Panc1 (cell line): ENCODE results near the gene ITGAL. TPM values are rescaled to one million over a fixed set of nuclear protein-coding genes. Genes with fewer than 3 reads are reported as not detected.

ENCODE experiments used
- ATAC-seq: fragments of 200-7000 bp; cut with Tn5 transposase; 2 replicates; pipeline ENCODE4 v1.9.1; 2020; ENCODE audit warnings: mild to moderate bottlenecking, moderate library complexity
- BruUV-seq: library from RNA; stranded (reverse); fragments of 400-500 nt; replicated peaks from 2 replicates; lab custom pipeline; 2021; lab: Mats Ljungman, UMichigan
- CTCF ChIA-PET: fragments of 300-600 bp; sonication (Branson Sonifier 250); formaldehyde crosslinking; loops from one replicate; lab custom pipeline; 2022; ENCODE audit warnings: antibody characterized with exemption; lab: Charles Lee
- POLR2A ChIA-PET: fragments of 300-600 bp; sonication (Branson Sonifier 250); formaldehyde crosslinking; loops from one replicate; lab custom pipeline; 2022; ENCODE audit warnings: antibody characterized with exemption; lab: Charles Lee
- DNase-seq: peaks from one replicate; pipeline ENCODE4 v3.0.0-alpha.2; 2010; ENCODE audit warnings: low read depth, low spot score
- H3K27ac ChIP-seq: 2 replicates; pipeline ENCODE4 v1.5.1; 2011; ENCODE audit warnings: mild to moderate bottlenecking, low read length, inconsistent platforms
- H3K27me3 ChIP-seq: fragments of 200-500 bp; sonication (Bioruptor generic); 2 replicates; pipeline ENCODE4 v1.6.0; 2014; ENCODE audit warnings: low read length, inconsistent platforms; ENCODE audit not compliant: control insufficient read depth, insufficient read depth
- H3K36me3 ChIP-seq: fragments of 200-500 bp; sonication (Bioruptor generic); 2 replicates; pipeline ENCODE4 v1.5.1; 2014; ENCODE audit warnings: inconsistent platforms, mild to moderate bottlenecking, low read length, moderate library complexity; ENCODE audit not compliant: control insufficient read depth, insufficient read depth
- H3K4me1 ChIP-seq: 2 replicates; pipeline ENCODE4 v1.5.1; 2011; ENCODE audit warnings: inconsistent platforms, mild to moderate bottlenecking, low read length, moderate library complexity; ENCODE audit not compliant: control insufficient read depth, insufficient read depth
- H3K4me3 ChIP-seq, 2 experiments: 2 replicates each; pipeline ENCODE4 v1.5.1; 2011 to 2012; ENCODE audit warnings: low read depth in 2 of 2, low read length in 2 of 2, mild to moderate bottlenecking in 2 of 2, inconsistent platforms in 1 of 2, moderate library complexity in 1 of 2
- H3K9me3 ChIP-seq: fragments of 200-500 bp; sonication (Bioruptor generic); 2 replicates; pipeline ENCODE4 v1.5.1; 2014; ENCODE audit warnings: low read depth, mild to moderate bottlenecking, inconsistent platforms, low read length, moderate library complexity; ENCODE audit not compliant: control insufficient read depth, insufficient read depth
- CTCF ChIP-seq: fragments of 450-650 bp; IDR thresholded peaks from 2 replicates; pipeline ENCODE4 v1.5.1; 2017; ENCODE audit warnings: mild to moderate bottlenecking
- POLR2AphosphoS5 ChIP-seq: IDR thresholded peaks from 2 replicates; pipeline ENCODE4 v1.6.1; 2012; ENCODE audit warnings: mild to moderate bottlenecking, low read depth, low read length, moderate library complexity
- SIN3A ChIP-seq: IDR thresholded peaks from 2 replicates; pipeline ENCODE4 v1.6.1; 2012; ENCODE audit warnings: low read depth, mild to moderate bottlenecking, low read length, moderate library complexity, borderline replicate concordance; ENCODE audit not compliant: insufficient read depth
- TCF7L2 ChIP-seq: IDR thresholded peaks from 2 replicates; pipeline ENCODE4 v1.6.1; 2011; ENCODE audit warnings: mild to moderate bottlenecking, low read depth, low read length, inconsistent platforms
- in situ Hi-C: cut with HindIII; loops from 2 replicates; pipeline ENCODE4 v1.10.0; 2016; ENCODE audit warnings: low sequenced_read_pairs, low pct_unique_long_range_greater_than_20kb
- intact Hi-C: fragments of 100-400 bp; cut with micrococcal nuclease; formaldehyde crosslinking; loops from one replicate; pipeline ENCODE4 v1.10.0; 2022; ENCODE audit not compliant: unreplicated experiment
- total RNA-seq: library from RNA; stranded (reverse); gene quantifications from one replicate; pipeline ENCODE4 v1.2.1, GENCODE V29; 2021; ENCODE audit not compliant: unreplicated experiment
- TF ChIP-seq, protein P1 (sequence below), 2 experiments: IDR thresholded peaks; 2 replicates each; pipeline ENCODE4 v1.6.1; 2011 to 2012; ENCODE audit warnings: low read depth in 2 of 2, control low read depth in 1 of 2, low read length in 1 of 2, mild to moderate bottlenecking in 1 of 2, moderate library complexity in 1 of 2; ENCODE audit not compliant: insufficient read depth in 1 of 2

ITGAL gene
- total RNA-seq, 1 experiment from 2014 or later, result 0.54 TPM

- Histone ChIP-seq H3K9me3 (no peaks in the 10 kb centered on the region), H3K36me3 (no peaks in the 10 kb centered on the region), H3K4me1 (peaks cover 4% of the 10 kb centered on the region), H3K4me3 (no peak overlapping the region), H3K27ac (no peak overlapping the region), H3K27me3 (no peaks in the 10 kb centered on the region)
- ATAC-seq (no peak), DNase-seq (no peak)
- in situ Hi-C loops (no loop called here), intact Hi-C loops (no loop called here)
- ChIA-PET CTCF (no interaction called here), POLR2A (no interaction called here)
- no peak for TF ChIP-seq CTCF
- TF ChIP-seq, protein P1, sequence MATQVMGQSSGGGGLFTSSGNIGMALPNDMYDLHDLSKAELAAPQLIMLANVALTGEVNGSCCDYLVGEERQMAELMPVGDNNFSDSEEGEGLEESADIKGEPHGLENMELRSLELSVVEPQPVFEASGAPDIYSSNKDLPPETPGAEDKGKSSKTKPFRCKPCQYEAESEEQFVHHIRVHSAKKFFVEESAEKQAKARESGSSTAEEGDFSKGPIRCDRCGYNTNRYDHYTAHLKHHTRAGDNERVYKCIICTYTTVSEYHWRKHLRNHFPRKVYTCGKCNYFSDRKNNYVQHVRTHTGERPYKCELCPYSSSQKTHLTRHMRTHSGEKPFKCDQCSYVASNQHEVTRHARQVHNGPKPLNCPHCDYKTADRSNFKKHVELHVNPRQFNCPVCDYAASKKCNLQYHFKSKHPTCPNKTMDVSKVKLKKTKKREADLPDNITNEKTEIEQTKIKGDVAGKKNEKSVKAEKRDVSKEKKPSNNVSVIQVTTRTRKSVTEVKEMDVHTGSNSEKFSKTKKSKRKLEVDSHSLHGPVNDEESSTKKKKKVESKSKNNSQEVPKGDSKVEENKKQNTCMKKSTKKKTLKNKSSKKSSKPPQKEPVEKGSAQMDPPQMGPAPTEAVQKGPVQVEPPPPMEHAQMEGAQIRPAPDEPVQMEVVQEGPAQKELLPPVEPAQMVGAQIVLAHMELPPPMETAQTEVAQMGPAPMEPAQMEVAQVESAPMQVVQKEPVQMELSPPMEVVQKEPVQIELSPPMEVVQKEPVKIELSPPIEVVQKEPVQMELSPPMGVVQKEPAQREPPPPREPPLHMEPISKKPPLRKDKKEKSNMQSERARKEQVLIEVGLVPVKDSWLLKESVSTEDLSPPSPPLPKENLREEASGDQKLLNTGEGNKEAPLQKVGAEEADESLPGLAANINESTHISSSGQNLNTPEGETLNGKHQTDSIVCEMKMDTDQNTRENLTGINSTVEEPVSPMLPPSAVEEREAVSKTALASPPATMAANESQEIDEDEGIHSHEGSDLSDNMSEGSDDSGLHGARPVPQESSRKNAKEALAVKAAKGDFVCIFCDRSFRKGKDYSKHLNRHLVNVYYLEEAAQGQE (IDR thresholded peaks at IDR 0.05; ENCODE audit: insufficient read depth in 1 of 2, low read depth in 2 of 2, low read length in 1 of 2), result no peak
- TF ChIP-seq POLR2AphosphoS5, result no peak
- no peak for TF ChIP-seq TCF7L2
- TF ChIP-seq SIN3A, result no peak
- no TSS peak for BruUV-seq
Measured at GRCh38 chr16:30546115-30546514, 73.6 kb downstream of the ITGAL start.

GRCh38 chr16:30548416-30549253, 76.1 kb downstream of the ITGAL start:
- in situ Hi-C loops, result no loop called here
- no peaks in the 10 kb centered on the region for H3K36me3 ChIP-seq
- no TSS peak for BruUV-seq
- DNase-seq (no peak), ATAC-seq (no peak; the same call in 1 of the 2 replicates)
- no peak for TF ChIP-seq TCF7L2
- TF ChIP-seq, protein P1 (IDR thresholded peaks at IDR 0.05; ENCODE audit: insufficient read depth in 1 of 2, low read depth in 2 of 2, low read length in 1 of 2), result no peak
- no peak for TF ChIP-seq POLR2AphosphoS5
- TF ChIP-seq CTCF, result no peak
- no peak for TF ChIP-seq SIN3A
- H3K4me1 ChIP-seq, result no peaks in the 10 kb centered on the region
- intact Hi-C loops, result no loop called here
- ChIA-PET CTCF (no interaction called here), POLR2A (no interaction called here)
- no peak overlapping the region for H3K4me3 ChIP-seq
- no peaks in the 10 kb centered on the region for H3K27me3 ChIP-seq
- no peaks in the 10 kb centered on the region for H3K9me3 ChIP-seq
- H3K27ac ChIP-seq, result no peak overlapping the region
